ENCODE data around the gene PPFIA4.

Gene PPFIA4

DNA sequence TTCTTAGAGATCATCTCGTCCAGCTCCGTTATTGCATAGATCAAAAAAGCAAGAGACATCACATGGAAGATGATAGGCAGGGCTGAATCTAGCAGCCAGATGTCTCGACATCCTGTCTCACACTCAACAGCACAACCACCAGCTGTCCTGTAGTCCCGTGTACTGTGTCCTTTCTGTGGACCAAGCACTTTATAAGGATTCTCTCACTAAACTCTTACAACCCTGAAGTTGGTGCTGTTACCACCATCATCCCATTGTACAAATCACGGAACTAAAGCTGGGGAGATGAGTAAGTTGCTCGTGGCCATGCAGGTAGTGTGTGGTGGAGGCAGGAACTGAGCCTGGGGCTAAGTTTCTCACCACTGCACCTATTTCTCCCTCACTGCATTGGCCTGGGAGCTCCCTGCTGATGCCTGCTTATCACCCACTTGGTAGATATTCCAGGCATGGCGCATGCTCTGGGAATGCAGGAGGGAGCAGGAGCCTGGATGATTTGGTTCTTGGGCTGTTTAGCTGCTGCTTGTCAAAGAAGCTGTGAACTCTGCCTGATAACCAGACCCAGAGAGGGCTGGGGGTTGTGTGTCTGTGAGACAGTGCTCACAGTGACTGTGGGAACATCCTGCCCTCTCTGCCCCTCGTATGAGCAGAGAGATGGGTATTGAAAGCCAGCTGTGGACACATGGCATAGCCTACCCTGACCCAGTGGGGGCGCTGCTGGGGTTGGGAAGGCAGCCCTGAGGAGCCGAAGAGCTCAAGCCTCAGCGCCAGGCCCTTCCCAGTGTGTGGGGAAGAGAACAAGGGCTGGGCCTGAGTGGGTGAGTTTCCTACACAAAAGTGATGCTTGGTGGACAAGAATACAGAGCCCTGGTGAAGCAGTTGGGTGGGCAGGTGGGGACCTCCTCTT is 13.6 kb downstream of the PPFIA4 start:
- no peak for DNase-seq

DNA sequence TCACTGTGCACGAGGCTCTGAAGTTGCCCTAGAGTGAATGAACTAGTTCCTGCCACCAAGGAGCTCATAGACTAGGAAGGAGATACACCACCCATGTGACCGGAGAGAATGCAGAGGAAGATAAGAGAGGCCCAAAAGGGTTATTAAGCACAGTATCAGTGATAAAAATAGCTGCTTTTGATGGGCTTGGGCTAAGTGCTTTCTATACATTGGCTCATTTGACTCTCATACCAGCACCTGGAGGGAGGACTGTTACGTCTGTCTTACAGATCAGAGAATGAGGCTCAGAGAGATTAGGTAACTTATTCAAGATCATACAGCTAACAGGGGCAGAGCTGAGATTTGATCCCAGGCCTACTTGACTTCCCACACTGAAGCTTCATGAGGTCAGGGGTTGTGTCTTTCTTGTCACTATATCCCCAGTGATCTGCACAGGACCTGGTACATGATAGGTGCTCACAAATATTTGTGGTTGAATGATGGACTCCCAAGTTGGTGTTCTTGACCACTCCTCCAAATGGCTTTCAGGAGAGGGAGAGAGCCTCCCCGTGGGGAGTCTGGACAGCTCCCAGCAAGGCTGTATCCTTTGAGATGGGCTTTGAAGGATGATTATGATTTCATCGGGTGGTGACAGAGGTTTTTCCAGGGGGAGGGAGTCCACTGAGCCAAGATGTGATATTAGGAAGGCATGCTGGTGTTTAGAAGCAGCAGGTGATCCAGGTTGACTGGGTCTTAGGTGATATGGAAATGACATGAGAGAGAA is 14.4 kb downstream of the PPFIA4 start:
- no peak for DNase-seq

DNA sequence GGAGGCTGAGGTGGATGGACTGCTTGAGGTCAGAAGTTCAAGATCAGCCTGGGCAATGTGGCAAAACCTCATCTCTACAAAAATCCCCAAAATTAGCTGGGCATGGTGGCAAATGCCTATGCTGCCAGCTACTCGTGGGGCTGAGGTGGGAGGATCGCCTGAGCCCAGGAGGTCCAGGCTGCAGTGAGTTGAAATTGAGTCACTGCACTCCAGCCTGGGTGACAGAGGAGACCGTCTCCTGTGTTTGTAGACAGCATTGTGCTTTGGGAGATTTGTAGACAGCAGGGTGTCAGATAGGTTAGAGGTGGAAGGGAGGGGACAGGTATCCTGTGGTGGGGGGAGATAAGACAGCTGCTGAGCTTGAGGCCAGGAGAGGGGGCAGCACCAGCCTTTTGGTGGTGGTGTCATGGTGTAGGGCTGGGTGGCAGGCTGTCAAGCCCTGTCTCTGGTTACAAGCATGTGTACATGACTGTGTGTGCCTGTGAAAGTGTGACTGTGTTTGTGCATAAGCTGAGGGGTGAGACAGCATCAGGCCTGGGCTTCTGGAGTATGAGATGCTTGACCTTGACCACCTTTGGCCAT is 15.2 kb downstream of the PPFIA4 start:
- no peak for DNase-seq

DNA sequence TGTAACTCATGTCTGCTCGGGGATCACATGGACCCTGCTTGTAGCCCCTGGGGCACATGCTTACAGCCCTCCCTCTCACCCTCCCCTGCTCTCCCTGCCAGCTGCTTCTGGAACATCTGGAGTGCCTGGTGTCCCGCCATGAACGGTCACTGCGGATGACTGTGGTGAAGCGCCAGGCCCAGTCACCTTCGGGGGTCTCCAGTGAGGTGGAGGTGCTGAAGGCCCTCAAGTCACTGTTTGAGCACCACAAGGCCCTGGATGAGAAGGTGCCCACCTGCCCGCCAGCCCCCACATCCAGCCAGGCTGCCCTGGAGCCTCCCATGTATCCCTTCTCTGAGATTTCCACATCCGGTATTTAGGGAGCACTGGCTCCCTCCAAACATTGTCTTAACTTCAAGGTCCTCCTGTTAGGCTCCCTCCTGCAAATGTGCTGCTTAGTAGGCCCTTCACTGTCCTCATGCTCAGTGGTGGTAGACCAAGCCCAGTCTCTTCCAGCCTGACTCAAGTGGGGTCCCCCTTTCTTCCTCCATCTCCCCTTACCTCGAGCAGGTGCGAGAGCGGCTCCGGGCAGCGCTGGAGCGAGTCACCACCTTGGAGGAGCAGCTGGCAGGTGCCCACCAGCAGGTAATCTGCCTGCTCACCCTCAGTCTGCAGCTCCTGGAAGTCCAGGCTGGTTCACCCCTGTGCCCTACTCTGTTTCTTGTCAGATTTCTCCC is 17.7 kb downstream of the PPFIA4 start:
- DNase-seq, result no peak

DNA sequence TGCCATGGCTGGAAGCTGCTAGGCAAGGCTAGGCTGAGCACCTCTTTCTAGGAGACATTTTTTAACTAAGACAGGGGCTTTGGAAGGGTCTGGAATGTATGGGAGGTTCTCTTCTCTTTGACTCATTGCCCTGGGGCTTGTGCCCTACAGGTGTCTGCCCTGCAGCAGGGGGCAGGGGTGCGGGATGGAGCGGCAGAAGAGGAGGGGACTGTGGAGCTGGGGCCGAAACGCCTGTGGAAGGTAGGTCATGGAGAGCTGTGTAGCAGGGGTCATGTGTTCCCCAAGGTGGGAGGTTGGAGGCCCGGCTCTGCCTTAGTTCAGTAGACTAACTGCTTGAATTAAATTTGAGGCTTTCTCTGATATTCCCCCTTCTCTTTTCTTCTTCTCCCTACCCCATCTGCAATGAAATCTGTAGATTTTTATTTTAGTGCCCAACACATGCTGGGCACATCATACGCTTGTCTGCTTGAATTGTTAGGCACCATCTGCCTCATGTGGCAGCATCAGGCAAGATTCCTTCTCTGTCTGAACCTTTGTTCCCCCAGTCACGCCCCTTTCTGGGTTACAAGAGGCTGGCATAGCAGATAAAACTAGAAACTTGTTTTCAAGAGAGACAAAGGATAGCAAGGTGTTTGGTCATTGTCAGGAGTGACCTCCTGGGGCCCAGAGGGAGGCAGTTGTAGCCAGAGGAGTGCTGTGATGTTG is 18.4 kb downstream of the PPFIA4 start:
- DNase-seq, result no peak

DNA sequence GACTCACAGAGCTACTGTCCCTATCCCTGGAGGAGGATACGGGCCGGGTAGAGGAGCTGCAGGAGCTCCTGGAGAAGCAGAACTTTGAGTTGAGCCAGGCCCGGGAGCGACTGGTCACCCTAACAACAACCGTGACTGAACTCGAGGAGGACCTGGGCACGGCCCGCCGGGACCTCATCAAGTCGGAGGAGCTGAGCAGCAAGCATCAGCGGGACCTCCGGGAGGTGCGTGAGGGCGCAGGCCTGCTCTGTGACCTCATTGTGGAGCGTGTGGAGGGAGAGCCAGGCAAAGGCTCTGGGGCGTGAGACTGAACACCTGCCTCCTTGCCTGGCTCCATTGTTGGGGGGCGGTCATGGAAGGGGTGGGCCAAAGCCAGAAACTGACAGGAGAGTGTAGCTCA is 19.0 kb downstream of the PPFIA4 start:
- DNase-seq, result no peak

DNA sequence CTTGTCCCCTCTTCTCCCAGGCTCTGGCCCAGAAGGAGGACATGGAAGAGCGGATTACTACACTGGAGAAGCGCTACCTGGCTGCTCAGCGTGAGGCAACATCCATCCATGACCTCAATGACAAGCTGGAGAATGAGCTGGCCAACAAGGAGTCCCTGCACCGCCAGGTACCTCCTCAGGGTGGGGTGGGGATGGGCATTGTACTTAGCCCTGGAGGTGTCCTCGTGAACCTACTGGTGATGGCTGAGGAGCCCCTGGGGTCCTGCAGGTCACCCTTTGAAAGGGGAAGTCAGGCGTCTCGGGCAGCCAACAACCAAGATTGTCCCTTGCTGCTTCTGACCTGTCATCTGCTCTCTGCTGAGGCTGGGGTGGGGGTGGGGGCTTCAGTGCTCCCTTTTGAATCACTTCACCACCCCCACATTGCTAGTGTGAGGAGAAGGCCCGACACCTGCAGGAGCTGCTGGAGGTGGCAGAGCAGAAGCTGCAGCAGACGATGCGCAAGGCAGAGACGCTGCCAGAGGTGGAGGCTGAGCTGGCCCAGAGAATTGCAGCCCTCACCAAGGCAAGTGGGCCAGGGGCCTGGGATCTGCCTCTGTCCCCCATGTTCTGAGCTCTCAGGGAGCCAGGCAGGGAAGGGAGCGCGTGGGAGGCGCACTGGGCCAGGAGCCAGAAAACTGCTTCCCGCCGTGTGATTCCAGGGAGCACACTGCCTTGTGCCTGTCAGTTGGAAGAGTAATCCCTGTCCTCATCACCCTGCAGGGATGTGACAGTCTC is 19.7 kb downstream of the PPFIA4 start:
- DNase-seq, result peak in 19 of 58 donors; percentile 10 to 66 (median 35)

DNA sequence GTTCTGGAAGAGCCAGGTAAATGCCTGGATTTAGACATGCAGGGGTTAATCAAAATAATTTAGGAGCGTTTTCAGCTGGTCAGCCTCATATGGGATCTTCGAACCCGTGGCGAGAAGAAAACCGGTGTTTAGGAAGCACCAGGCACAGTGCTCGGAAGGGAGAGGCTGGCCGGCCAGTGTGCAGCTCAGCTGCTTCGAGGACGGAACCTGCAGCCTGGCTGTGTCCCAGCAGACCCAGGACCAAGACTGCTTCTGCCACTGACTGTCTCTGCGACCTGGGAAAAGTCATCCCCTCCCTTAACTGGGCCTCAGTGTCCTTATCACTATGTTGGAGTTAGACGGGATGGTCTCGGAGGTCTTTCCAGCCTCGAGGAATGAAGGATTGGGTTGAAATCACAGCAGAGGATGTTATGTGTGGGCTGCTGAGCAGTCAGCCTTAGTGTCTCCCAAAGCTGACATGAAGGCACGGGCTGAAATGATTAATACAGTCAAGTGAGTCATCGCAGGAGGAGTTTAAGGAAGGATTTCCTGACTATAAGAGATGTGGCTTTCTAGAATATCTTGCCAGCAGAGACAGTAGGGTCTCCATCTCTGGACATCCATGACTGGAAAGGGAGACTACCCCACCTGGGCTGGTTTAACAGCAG is 20.8 kb downstream of the PPFIA4 start:
- DNase-seq, result no peak

DNA sequence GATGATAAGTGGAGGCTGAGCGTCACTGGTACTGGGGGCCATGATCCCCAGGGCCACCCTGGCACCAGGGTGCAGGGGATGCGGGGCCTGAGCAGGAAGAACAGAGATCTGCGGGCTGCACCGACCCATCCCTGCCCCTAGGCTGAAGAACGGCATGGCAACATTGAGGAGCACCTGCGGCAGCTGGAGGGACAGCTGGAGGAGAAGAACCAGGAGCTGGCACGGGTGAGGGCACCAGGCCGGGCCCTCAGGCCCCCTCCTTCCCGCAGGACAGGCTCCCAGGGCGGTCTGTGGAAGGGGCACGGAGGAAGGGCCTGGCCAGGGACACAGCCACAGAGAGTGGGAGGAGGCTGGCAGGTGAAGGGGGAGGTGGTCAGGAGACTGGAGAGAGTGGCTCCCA is 21.8 kb downstream of the PPFIA4 start:
- DNase-seq, result no peak

DNA sequence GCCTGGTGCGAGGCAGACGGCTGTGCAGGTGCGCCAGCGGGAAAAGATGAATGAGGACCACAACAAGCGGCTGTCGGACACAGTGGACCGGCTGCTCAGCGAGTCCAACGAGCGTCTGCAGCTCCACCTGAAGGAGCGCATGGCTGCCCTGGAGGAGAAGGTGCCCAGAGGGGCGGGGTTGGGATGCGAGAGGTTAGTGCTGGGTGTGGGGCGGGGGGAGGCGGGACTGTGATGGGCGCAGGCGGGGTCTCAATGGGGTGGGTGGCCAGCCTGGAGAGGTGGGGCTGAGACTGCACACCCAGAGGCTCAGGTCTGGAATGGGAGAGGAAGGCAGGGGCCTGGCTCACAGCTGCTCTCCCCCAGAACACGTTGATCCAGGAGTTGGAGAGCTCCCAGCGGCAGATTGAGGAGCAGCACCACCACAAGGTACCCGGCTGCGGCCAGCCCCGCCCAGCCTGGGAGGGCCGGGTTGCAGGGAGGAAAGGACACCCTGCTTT is 22.3 kb downstream of the PPFIA4 start:
- DNase-seq, result no peak

DNA sequence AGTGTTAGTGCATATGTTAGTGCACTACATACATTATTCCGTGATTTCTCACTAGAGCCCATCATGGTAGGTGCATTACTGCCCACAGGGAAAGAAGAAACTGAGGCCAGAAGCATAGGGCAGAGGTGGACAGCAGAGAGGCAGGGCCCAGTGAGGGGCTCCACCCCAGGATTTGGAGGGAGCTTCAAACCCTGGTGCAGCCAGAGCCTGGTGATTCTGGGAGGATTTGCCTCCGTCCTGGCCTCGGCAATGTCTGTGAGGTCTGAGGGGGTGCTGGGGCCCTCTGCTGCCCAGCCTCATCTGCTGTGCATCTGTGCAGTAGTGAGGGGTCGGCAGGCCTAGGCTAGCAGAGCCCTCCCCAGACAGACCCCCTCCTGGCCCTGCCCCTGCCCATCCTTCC is 22.8 kb downstream of the PPFIA4 start:
- DNase-seq, result no peak

DNA sequence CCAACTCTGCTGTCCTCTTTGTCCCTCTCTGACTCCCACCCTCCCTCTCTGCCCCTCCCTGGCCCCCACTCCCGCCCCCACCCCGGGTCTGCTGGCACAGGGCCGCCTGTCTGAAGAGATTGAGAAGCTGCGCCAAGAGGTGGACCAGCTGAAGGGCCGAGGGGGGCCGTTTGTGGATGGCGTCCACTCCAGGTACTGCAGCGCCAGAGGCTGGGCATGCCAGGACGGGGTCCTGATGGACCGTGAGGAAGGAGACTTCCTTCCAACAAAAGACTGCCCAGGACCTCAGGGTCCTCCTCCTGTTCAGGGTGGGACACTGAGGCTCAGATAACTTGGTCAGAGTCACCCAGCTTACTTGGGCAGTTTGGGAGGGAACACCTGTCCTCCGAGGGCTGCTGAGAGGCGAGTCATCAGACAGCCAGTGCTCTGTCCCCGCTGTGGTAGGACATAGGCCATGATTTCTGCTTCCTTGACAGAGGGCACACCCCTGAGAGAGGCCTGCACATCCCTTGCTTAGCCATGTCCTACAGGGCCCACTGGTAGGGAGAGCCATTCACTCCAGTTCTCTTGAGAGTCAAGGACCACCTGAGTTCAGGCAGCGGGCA is 23.4 kb downstream of the PPFIA4 start:
- no peak for DNase-seq

DNA sequence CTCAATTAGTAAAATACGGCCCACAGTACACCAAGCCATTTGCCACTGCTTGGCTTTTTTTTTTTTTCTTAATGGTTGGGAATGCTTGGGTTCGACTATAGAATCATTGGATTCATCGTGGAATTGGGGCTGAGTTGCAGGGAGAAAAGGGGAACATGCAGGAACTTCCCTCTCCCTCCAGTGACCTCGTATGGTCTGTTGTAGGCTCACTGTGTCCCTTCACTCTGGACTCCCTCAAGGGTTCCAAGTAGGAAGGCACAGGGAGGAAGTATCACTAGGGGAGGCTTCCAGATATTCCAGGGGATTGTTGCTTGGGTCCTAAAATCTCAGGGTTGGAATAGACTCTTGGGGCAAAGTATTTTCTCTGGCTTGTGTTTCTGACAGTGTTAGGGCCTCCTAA is 24.5 kb downstream of the PPFIA4 start:
- DNase-seq, result no peak

DNA sequence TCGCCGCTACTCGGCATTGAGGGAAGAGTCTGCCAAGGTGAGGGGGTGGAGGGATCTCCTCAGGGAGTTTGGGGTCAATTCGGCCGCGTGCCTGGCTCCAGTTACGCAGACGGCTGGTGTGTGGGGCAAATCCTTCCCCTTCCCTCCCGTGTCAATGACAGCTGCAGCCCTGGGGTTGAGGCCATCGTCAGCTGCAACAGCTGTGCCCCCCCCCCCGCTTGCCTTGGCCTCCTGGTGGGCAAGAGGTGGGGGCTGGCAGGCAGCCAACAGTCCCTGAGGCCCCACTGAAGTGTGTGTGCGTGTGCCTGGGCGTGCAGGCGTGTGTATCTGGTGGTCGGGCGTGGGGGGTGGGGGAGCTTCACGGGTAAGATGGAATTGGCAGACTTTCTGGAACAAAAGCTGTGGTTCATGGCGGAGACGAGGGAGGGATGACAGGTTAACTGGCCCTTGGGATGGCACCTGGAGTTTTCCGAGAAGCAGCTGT is 25.6 kb downstream of the PPFIA4 start:
- no peak for DNase-seq

DNA sequence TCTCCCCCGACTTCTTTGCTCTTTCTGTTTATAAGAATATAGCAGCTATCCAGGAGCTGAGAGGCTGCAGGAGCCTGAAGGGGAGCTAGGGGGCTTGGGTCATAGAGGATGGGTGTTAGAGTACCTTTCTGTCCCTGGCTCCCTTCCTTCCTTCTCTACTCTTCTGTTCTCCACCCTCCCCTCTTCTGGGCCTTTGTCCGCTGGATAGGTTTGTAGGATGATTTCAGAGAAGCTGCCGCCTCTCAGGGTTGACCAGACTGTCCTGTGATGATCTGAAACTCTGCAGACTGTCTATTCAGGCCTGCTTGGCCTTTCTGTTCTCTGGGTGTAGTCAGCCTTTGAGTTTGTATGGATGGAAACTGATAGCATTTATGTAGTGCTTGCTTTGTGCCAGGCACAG is 26.3 kb downstream of the PPFIA4 start:
- DNase-seq, result no peak

DNA sequence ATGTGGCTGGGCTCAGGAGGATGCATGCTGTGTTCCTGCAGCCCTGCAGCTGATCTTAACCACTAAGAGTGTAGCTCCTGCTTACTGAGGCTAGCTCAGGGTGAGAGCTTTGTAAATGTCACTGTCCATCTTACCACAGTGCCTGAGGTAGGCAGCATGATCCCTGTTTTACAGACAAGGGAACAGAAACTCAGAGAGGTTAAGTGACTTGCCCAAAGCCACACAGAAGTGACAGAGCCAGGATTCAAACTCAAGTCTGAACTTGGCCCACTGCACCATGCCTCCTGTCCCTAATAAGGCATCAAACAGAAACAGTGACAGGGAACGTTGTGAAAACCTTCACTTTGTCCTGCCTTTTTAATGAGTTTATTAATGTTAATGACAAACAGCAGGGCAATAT is 27.9 kb downstream of the PPFIA4 start:
- DNase-seq, result no peak

DNA sequence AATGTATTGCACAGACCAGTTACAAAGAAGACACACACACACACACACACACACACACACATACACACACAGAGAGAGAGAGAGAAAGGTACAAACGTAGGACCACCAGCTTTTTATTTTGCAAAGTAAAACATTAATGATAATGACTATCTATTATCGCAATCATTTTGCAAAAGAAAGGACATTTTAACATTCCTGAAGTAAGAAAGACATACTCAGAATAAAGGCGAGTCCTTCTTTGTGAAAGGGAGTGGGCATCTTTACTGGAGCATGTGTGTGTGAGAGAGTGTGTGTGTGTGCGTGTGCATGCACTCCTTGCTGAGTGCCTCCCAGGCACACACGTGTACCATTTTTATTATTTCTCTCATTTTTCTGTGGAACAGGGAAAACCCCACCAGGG is 28.4 kb downstream of the PPFIA4 start:
- no peak for DNase-seq

DNA sequence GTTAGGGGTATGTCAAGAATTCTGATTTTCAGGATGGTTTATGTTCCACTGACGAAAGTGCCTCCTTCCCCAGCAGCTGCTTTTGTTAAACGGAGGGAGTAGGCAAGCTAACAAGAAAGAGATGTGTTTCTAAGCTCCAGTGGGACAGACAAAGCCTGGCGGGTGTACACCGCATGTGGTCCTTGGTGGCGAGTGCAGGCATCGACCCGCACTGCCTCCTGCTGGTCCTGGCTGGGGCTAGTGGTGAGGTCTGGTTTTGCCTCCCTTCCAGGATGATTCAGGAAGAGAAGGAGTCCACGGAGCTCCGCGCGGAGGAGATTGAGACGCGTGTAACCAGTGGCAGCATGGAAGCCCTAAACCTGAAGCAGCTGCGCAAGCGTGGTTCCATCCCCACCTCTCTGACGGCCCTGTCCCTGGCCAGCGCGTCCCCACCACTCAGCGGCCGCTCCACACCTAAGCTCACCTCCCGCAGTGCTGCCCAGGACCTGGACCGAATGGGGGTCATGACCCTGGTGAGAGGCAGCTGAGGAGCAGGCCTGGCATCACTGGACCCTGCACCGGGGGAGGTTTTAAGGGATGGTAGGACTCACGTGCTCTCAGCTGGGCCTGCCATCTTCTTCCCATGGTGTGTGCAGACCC is 29.0 kb downstream of the PPFIA4 start:
- no peak for DNase-seq

Measured in anterior cingulate cortex (tissue), 58 donors.